Vagina (tissue), 2 donors: ENCODE measurements around the gene DET1.
"Not testable (repeated sequence)": the region's sequence is repeated elsewhere in the genome, so short reads cannot be mapped to it uniquely, and the experiment has no call there.

Source experiments
- CTCF ChIP-seq, 3 experiments: fragments of 450-650 bp in 2 of 3; fragments of 200-600 bp in 1 of 3; sonication (generic) in 1 of 3; IDR thresholded peaks; one replicate each; pipeline ENCODE4 v1.5.1; 2017 to 2019; ENCODE audit warnings: antibody characterized with exemption in 3 of 3, mild to moderate bottlenecking in 2 of 3, moderate library complexity in 2 of 3
- POLR2A ChIP-seq, 2 donors: fragments of 450-650 bp; IDR thresholded peaks; one replicate each; pipeline ENCODE4 v1.6.1; 2017; ENCODE audit warnings: antibody characterized with exemption in 2 of 2, mild to moderate bottlenecking in 2 of 2, moderate library complexity in 2 of 2
- POLR2AphosphoS5 ChIP-seq, 2 donors: sonication (generic); formaldehyde crosslinking; IDR thresholded peaks; one replicate each; pipeline ENCODE4 v1.9.0; 2017; ENCODE audit warnings: antibody characterized with exemption in 2 of 2, mild to moderate bottlenecking in 2 of 2, low read depth in 1 of 2; ENCODE audit not compliant: insufficient read depth in 1 of 2

GRCh38 chr15:88545578-88546247 is 768 bp downstream of the DET1 start:
- TF ChIP-seq CTCF (IDR thresholded peaks at IDR 0.05); POLR2AphosphoS5 (IDR thresholded peaks at IDR 0.05; ENCODE audit: insufficient read depth in 1 of 2, low read depth in 1 of 2); POLR2A (IDR thresholded peaks at IDR 0.05): not testable (repeated sequence)
